ENCODE data around the gene MOG. TPM values are rescaled to one million over a fixed set of nuclear protein-coding genes. Genes with fewer than 3 reads are reported as not detected.

MOG gene
- not detected for total RNA-seq
- long read RNA-seq, donor 1 = 0 reads
- long read RNA-seq, donor 2 = 0 reads

- no peaks in the 10 kb centered on the region for H3K36me3 ChIP-seq (ENCODE audit: low read depth)
- H3K9me3 ChIP-seq = no peaks in the 10 kb centered on the region
- H3K4me3 ChIP-seq = no peak within 1 kb of the TSS
- intact Hi-C loops (cut with DNase I, micrococcal nuclease) = no loop called here
- TF ChIP-seq CTCF (IDR thresholded peaks at IDR 0.05) = no peak
- ATAC-seq (no peak), DNase-seq (no peak)
- H3K4me1 ChIP-seq (ENCODE audit: low read depth) = no peaks in the 10 kb centered on the region
These were observed at the start of gene MOG for GRCh38 chr6:29656798-29657197. Gene MOG, plus strand, starts transcription at chr6:29657092. Its CDS starts 118 bp downstream, at chr6:29657210.

DNA sequence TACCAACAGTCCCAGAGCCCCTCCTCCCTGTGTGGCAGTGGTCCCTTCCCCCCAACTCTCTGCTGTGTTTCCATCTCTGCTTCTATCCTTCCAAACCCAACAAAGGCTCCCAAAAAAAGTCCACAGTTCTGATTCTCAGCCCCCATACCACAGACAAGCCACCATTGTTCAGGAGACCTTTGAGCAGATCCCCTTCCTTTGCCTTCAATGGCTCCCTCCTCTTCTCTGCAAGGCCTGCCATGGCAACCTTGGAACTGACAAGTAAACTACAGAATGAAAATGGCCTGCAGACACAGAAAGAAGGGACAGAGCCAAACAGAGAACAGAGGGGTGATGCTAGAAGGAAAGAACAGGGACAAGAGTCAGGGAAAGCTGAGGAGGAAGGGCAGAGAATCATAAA is 48.8 kb upstream of the MOG start:
- no peak for DNase-seq
- intact Hi-C loops (cut with DNase I, micrococcal nuclease) = no loop called here
- H3K36me3 ChIP-seq (ENCODE audit: low read depth) = no peaks in the 10 kb centered on the region

DNA sequence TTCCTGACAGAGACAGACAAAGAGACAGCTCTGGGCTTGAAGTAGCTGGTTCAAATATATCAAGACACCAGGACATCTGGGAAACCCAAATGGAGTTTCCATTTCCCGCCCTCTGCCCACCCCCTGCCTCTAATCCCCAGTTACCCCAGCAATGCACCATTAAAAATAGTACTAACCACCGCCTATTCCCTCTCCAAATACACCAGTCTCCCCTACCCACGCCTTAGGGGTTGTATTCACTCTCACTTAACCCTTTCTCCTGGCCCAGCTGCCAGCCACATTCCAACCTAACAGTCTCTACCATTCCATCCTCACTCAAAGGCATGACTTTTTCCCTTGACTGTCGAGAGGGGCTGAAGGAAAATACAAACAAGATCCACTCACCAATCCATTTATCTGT is 46.4 kb upstream of the MOG start:
- DNase-seq (no peak), ATAC-seq (no peak)
- Histone ChIP-seq H3K4me3 (no peak overlapping the region), H3K9me3 (no peaks in the 10 kb centered on the region), H3K4me1 (ENCODE audit: low read depth) (no peaks in the 10 kb centered on the region), H3K36me3 (ENCODE audit: low read depth) (no peaks in the 10 kb centered on the region)
- intact Hi-C loops (cut with DNase I, micrococcal nuclease) = no loop called here
- no peak for TF ChIP-seq CTCF (IDR thresholded peaks at IDR 0.05)

More for the DNA sequence above, 48.8 kb upstream of the MOG start:
- H3K4me3 ChIP-seq = no peak overlapping the region
- no peak for TF ChIP-seq CTCF (IDR thresholded peaks at IDR 0.05)
- no peaks in the 10 kb centered on the region for H3K4me1 ChIP-seq (ENCODE audit: low read depth)
- no peak for ATAC-seq
- H3K9me3 ChIP-seq = no peaks in the 10 kb centered on the region

DNA sequence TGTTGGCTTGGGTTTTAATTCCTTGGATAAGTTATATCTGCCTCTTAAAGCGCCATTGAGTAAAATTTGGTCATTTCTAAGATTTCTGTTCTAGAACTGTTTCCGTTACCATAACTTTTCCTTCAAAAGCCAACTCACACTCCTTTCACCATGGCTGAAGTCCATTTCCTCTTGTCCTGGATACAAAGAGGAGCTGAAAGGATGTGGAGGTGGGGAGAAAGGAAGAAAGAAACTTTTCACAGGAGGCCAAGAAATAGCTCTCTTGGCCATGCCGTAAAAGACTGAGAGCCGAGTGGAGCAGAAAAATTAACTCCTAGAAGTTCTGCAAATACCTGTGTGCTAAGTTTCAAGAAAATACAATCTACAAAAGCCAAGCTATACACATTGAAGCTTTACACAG is 45.5 kb upstream of the MOG start:
- DNase-seq (no peak), ATAC-seq (no peak)
- intact Hi-C loops (cut with DNase I, micrococcal nuclease) = no loop called here
- H3K36me3 ChIP-seq (ENCODE audit: low read depth) = no peaks in the 10 kb centered on the region
- no peak for TF ChIP-seq CTCF (IDR thresholded peaks at IDR 0.05)
- H3K4me1 ChIP-seq (ENCODE audit: low read depth) = no peaks in the 10 kb centered on the region
- no peak overlapping the region for H3K4me3 ChIP-seq
- no peaks in the 10 kb centered on the region for H3K9me3 ChIP-seq

DNA sequence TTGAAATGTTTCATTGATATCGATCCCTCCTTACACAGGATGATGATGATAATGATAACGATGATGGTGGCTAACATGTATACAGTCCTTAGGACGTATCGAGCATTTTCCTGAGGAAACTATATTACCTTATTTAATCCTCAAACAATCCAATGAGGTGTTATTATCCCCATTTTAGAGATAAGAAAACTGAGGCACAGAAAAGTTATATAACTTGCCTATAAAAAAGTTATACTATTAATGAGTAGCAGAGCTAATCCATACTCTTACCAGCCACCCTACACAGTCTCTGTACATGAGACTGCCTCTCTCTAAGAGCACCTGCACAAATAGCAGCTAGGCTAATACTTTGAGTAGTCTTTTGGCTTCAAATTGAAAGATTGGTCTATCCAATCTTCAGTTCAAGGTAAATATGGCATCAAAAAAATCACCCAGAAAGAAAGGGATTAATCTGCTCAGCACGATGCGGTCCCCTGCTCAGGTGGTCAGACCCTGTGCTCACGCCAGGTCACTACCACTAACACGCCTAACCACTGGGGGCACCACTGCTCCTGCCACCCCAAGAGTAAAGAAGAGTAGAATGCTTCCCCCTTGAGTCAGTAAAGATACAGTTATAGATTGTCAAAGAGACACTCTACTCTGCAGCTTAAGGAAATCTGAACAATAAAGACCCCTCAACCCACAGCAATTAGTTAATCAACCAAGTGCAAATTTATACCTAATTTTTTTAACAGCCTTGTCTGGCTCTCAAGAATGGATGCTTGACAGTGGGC is 38.9 kb upstream of the MOG start:
- Histone ChIP-seq H3K4me1 (ENCODE audit: low read depth) (no peaks in the 10 kb centered on the region), H3K9me3 (no peaks in the 10 kb centered on the region), H3K4me3 (no peak overlapping the region), H3K36me3 (ENCODE audit: low read depth) (no peaks in the 10 kb centered on the region)
- no peak for TF ChIP-seq CTCF (IDR thresholded peaks at IDR 0.05)
- ATAC-seq (no peak), DNase-seq (no peak)
- intact Hi-C loops (cut with DNase I, micrococcal nuclease) = no loop called here
